GM12878 (cell line): ENCODE measurements around the gene PPA1. TPM values are rescaled to one million over a fixed set of nuclear protein-coding genes. Genes with fewer than 3 reads are reported as not detected.

Source experiments
- ATAC-seq: fragments of 200-7000 bp; cut with Tn5 transposase; 3 replicates; pipeline ENCODE4 v1.9.1; 2020; ENCODE audit warnings: mild to moderate bottlenecking, moderate library complexity
- BruUV-seq: library from RNA; stranded (reverse); fragments of 400-500 nt; replicated peaks from 2 replicates; lab custom pipeline; 2021; lab: Mats Ljungman, UMichigan
- CTCF ChIA-PET: fragments of 300-600 bp; sonication (Branson Sonifier 250); formaldehyde crosslinking; extraction: SDS; loops from one replicate; lab custom pipeline; 2021; ENCODE audit warnings: inconsistent platforms; lab: Yijun Ruan, JAX
- POLR2A ChIA-PET: fragments of 350-600 bp; formaldehyde crosslinking; extraction: SDS; loops from one replicate; lab custom pipeline; 2021; ENCODE audit warnings: inconsistent platforms; lab: Charles Lee
- RAD21 ChIA-PET: fragments of 300-600 bp; sonication (Branson Sonifier 250); formaldehyde crosslinking; loops from one replicate; lab custom pipeline; 2023; ENCODE audit warnings: antibody characterized with exemption; ENCODE audit not compliant: unreplicated experiment; lab: Charles Lee
- SMC1A ChIA-PET: fragments of 300-600 bp; sonication (Branson Sonifier 250); formaldehyde crosslinking; loops from one replicate; lab custom pipeline; 2023; ENCODE audit not compliant: unreplicated experiment, uncharacterized antibody; lab: Charles Lee
- DNase-seq: peaks from one replicate; pipeline ENCODE4 v3.0.0-alpha.2; 2011; ENCODE audit warnings: low read depth, low spot score
- FAIRE-seq: peaks from 3 replicates; lab custom pipeline; 2011; peaks lifted over from hg19 to GRCh38; lab: Jason Lieb, UNC
- H2AFZ ChIP-seq: 2 replicates; pipeline ENCODE4 v1.6.0; 2011; ENCODE audit warnings: low read depth, low read length, control low read depth; ENCODE audit not compliant: control insufficient read depth
- H3K27ac ChIP-seq: 2 replicates; pipeline ENCODE4 v1.5.1; 2011; ENCODE audit warnings: control low read depth; ENCODE audit not compliant: control insufficient read depth, insufficient read depth
- H3K27me3 ChIP-seq, 2 experiments: replicated peaks in 1 of 2; 2 replicates each; pipeline versions ENCODE4 v1.6.0 to v1.6.1; 2011; ENCODE audit warnings: low read length in 1 of 2; ENCODE audit not compliant: control insufficient read depth in 2 of 2, insufficient read depth in 2 of 2
- H3K36me3 ChIP-seq, 2 experiments: 2 replicates each; pipeline ENCODE4 v1.5.1; 2011; ENCODE audit warnings: low read length in 1 of 2; ENCODE audit not compliant: control insufficient read depth in 2 of 2, insufficient read depth in 2 of 2
- H3K4me1 ChIP-seq: 2 replicates; pipeline ENCODE4 v1.6.1; 2011; ENCODE audit warnings: mild to moderate bottlenecking, low read length, moderate library complexity, mixed read lengths; ENCODE audit not compliant: control insufficient read depth, insufficient read depth
- H3K4me2 ChIP-seq: 2 replicates; pipeline ENCODE4 v1.6.0; 2011; ENCODE audit warnings: control low read depth; ENCODE audit not compliant: control insufficient read depth, insufficient read depth
- H3K4me3 ChIP-seq: fragments of 200-600 bp; sonication (generic); 2 replicates; pipeline ENCODE4 v1.5.1; 2016
- H3K79me2 ChIP-seq: 2 replicates; pipeline ENCODE4 v1.6.0; 2011; ENCODE audit warnings: low read length; ENCODE audit not compliant: control insufficient read depth, insufficient read depth
- H3K9ac ChIP-seq: 2 replicates; pipeline ENCODE4 v1.8.0; 2011; ENCODE audit warnings: low read length, control low read depth, mixed read lengths; ENCODE audit not compliant: control insufficient read depth, insufficient read depth
- H3K9me3 ChIP-seq: replicated peaks from 3 replicates; pipeline ENCODE4 v1.5.1; 2011; ENCODE audit warnings: mild to moderate bottlenecking, low read length; ENCODE audit not compliant: control insufficient read depth, insufficient read depth
- H4K20me1 ChIP-seq: 2 replicates; pipeline ENCODE4 v1.6.0; 2011; ENCODE audit not compliant: control insufficient read depth, insufficient read depth
- CBX5 ChIP-seq: sonication (generic); IDR thresholded peaks from 2 replicates; pipeline ENCODE4 v1.6.1; 2016; ENCODE audit warnings: low read depth, moderate library complexity, mild to moderate bottlenecking, inconsistent platforms
- CREM ChIP-seq: IDR thresholded peaks from 2 replicates; pipeline ENCODE4 v1.6.1; 2014; ENCODE audit warnings: antibody characterized with exemption, low read depth
- CTCF ChIP-seq, 3 experiments: IDR thresholded peaks in 2 of 3; conservative IDR thresholded peaks in 1 of 3; 2 replicates each; pipeline ENCODE4 v1.5.1; 2011; ENCODE audit warnings: low read depth in 3 of 3, low read length in 3 of 3, mild to moderate bottlenecking in 3 of 3, control low read depth in 2 of 3, moderate library complexity in 2 of 3, inconsistent platforms in 1 of 3, mixed read lengths in 1 of 3; ENCODE audit not compliant: control insufficient read depth in 2 of 3, insufficient read depth in 1 of 3; ENCODE audit errors: extremely low read depth in 1 of 3
- EED ChIP-seq: sonication (generic); IDR thresholded peaks from 2 replicates; pipeline ENCODE4 v1.6.1; 2016; ENCODE audit warnings: antibody characterized with exemption, low read depth
- HDAC6 ChIP-seq: fragments of 200-600 bp; sonication (generic); IDR thresholded peaks from one replicate; pipeline ENCODE4 v1.8.0; 2017; ENCODE audit warnings: antibody characterized with exemption; ENCODE audit not compliant: unreplicated experiment
- MYB ChIP-seq: fragments of 150-350 bp; IDR thresholded peaks from 2 replicates; pipeline ENCODE4 v1.6.1; 2014; ENCODE audit warnings: mild to moderate bottlenecking, low read depth, low read length, borderline replicate concordance
- NFYB ChIP-seq: IDR thresholded peaks from 2 replicates; pipeline ENCODE4 v1.6.1; 2011; ENCODE audit warnings: low read depth, mild to moderate bottlenecking, low read length, improper control_type of control experiment, moderate library complexity; ENCODE audit not compliant: insufficient read depth
- POLR2AphosphoS2 ChIP-seq: IDR thresholded peaks from 2 replicates; pipeline ENCODE4 v1.6.1; 2011; ENCODE audit warnings: low read depth, mild to moderate bottlenecking, low read length, improper control_type of control experiment, moderate library complexity
- RAD21 ChIP-seq: IDR thresholded peaks from 2 replicates; pipeline ENCODE4 v1.6.1; 2011; ENCODE audit warnings: mild to moderate bottlenecking, low read depth, low read length, moderate library complexity; ENCODE audit not compliant: insufficient read depth
- SMAD5 ChIP-seq: IDR thresholded peaks from 2 replicates; pipeline ENCODE4 v1.6.1; 2016; ENCODE audit warnings: antibody characterized with exemption, low read depth
- STAT3 ChIP-seq: IDR thresholded peaks from 2 replicates; pipeline ENCODE4 v1.6.1; 2011; ENCODE audit warnings: low read depth, low read length, improper control_type of control experiment
- TCF3 ChIP-seq: IDR thresholded peaks from 2 replicates; pipeline ENCODE4 v1.6.1; 2012; ENCODE audit warnings: low read depth, mild to moderate bottlenecking, low read length, borderline replicate concordance; ENCODE audit not compliant: insufficient read depth
- USF2 ChIP-seq: IDR thresholded peaks from 2 replicates; pipeline ENCODE4 v1.6.1; 2011; ENCODE audit warnings: low read depth, low read length, improper control_type of control experiment, borderline replicate concordance
- ZBTB11 ChIP-seq: fragments of 450-650 bp; formaldehyde crosslinking; IDR thresholded peaks from 2 replicates; pipeline ENCODE4 v1.5.0; 2022; ENCODE audit warnings: mild to moderate bottlenecking, missing genetic modification characterization
- ZNF622 ChIP-seq: fragments of 450-650 bp; IDR thresholded peaks from 2 replicates; pipeline ENCODE4 v1.6.1; 2017; ENCODE audit warnings: mild to moderate bottlenecking, inconsistent platforms
- ZZZ3 ChIP-seq: IDR thresholded peaks from 2 replicates; pipeline ENCODE4 v1.6.1; 2011; ENCODE audit warnings: low read depth; ENCODE audit not compliant: control insufficient read depth, insufficient read length
- WGBS: methylation state at CpG from one replicate; pipeline ENCODE4 v1.1.6; 2016; ENCODE audit warnings: low lambda C conversion rate; ENCODE audit not compliant: insufficient replicate concordance, insufficient coverage; ENCODE audit errors: missing lambda C conversion rate; 5-methylcytosine and 5-hydroxymethylcytosine counted together
- in situ Hi-C: fragments of 300-500 bp; cut with MboI; formaldehyde crosslinking; loops from 9 replicates; pipeline ENCODE4 v1.14.3; 2018; ENCODE audit warnings: mixed read lengths
- intact Hi-C: fragments of 100-400 bp; cut with micrococcal nuclease; formaldehyde crosslinking; loops from one replicate; pipeline ENCODE4 v1.14.2; 2022; ENCODE audit not compliant: unreplicated experiment
- polyA plus RNA-seq, 11 experiments: library from polyadenylated mRNA; depleted of rRNA in 4 of 11; unstranded in 6 of 11; stranded (reverse) in 5 of 11; fragments of >200 nt; fragmentation: Nextera tagmentation in 4 of 11; fragmentation: Illumina TruSeq in 1 of 11; extraction: Ambion mirVana in 4 of 11; extraction: Trizol in 1 of 11; gene quantifications; 1 replicate in 1 of 11; 2 replicates in 10 of 11; pipeline versions ENCODE4 v1.2.1 to v1.2.3, GENCODE V29; 2011 to 2016; ENCODE audit warnings: inconsistent platforms in 2 of 11, missing spikeins in 2 of 11, low read depth in 1 of 11
- total RNA-seq, 4 experiments: library from RNA; depleted of rRNA in 3 of 4; stranded (reverse); fragments of >200 nt in 3 of 4; fragmentation: Illumina TruSeq in 1 of 4; extraction: Trizol in 1 of 4; gene quantifications; 2 replicates each; pipeline versions ENCODE4 v1.2.1 to v1.2.3, GENCODE V29; 2013 to 2021

PPA1 gene
- total and polyA plus RNA-seq, 10 of the 15 experiments (the other 5 are each of a cell fraction or from before 2014, with no cell fraction given) = 224 to 452 (median 346) TPM

- POLR2A ChIA-PET = no interaction called here
- BruUV-seq = no TSS peak
- no peak for FAIRE-seq
- H3K9me3 ChIP-seq = no peaks in the 10 kb centered on the region
- ATAC-seq = no peak
- peaks cover 3% of the 10 kb centered on the region; the same call in 1 of the 2 replicates for H3K4me1 ChIP-seq
- WGBS = 65% methylated on average over 3 of the region's 3 CpGs
- no peak overlapping the region for H2AFZ ChIP-seq
- H3K9ac ChIP-seq = no peak overlapping the region
- RAD21 ChIA-PET = no interaction called here
- in situ Hi-C loops = no loop called here
- H3K4me2 ChIP-seq = no peak overlapping the region
- H3K4me3 ChIP-seq = no peak overlapping the region
- no peak for TF ChIP-seq SMAD5
- TF ChIP-seq EED = no peak
- TF ChIP-seq ZNF622 = no peak
- TF ChIP-seq RAD21 = no peak
- TF ChIP-seq TCF3 = no peak
- no peak for TF ChIP-seq HDAC6
- TF ChIP-seq CTCF (IDR thresholded peaks at IDR 0.05 in 2 of 3, conservative IDR thresholded peaks at IDR 0.05 in 1 of 3; ENCODE audit: control insufficient read depth in 2 of 3, extremely low read depth in 1 of 3, insufficient read depth in 1 of 3, low read depth in 3 of 3, low read length in 3 of 3) = no peak
- no peak for TF ChIP-seq NFYB
- no peak for TF ChIP-seq ZZZ3
- no peak for TF ChIP-seq CBX5
- TF ChIP-seq STAT3 = no peak
- no peak for TF ChIP-seq USF2
- TF ChIP-seq POLR2AphosphoS2 = no peak
- no peak for TF ChIP-seq CREM
- TF ChIP-seq MYB = no peak
- no peak for TF ChIP-seq ZBTB11 (CRISPR knock-in tag)
- H3K36me3 ChIP-seq = no peaks in the 10 kb centered on the region
- no peaks in the 10 kb centered on the region for H3K79me2 ChIP-seq
- SMC1A ChIA-PET = no interaction called here
- H3K27ac ChIP-seq = no peak overlapping the region
- intact Hi-C loops = no loop called here
- CTCF ChIA-PET = no interaction called here
- no peaks in the 10 kb centered on the region for H4K20me1 ChIP-seq
- no peak for DNase-seq
- no peaks in the 10 kb centered on the region for H3K27me3 ChIP-seq
Observed at GRCh38 chr10:70186571-70186970, 46.7 kb downstream of the PPA1 start.
